ENCODE results near the gene PRR23A.

GRCh38 chr3:138995706-138996105 is 10.4 kb downstream of the PRR23A start:
- TF ChIP-seq CTCF (IDR thresholded peaks at IDR 0.05), result no peak
- TF ChIP-seq POLR2A (IDR thresholded peaks at IDR 0.05), result no peak
